Hematopoietic multipotent progenitor cell (in vitro differentiated cells): ENCODE results near the gene SLC22A16. TPM values are rescaled to one million over a fixed set of nuclear protein-coding genes. Genes with fewer than 3 reads are reported as not detected.
"Not testable (repeated sequence)": the region's sequence is repeated elsewhere in the genome, so short reads cannot be mapped to it uniquely, and the experiment has no call there.

ENCODE experiments used
- DNase-seq, 3 donors: peaks; one replicate each; pipeline ENCODE4 v3.0.0-alpha.2; 2011 to 2015; ENCODE audit warnings: low read depth in 2 of 3, low spot score in 2 of 3
- total RNA-seq: library from RNA; depleted of rRNA; stranded (reverse); fragments of >200 nt; gene quantifications from one replicate; pipeline ENCODE4 v1.2.3, GENCODE V29; 2012

Gene SLC22A16
- total RNA-seq, 1 donor: 25.6 TPM

- no peak for DNase-seq
These were observed 14.9 kb upstream of the SLC22A16 start for GRCh38 chr6:110491299-110491643.

GRCh38 chr6:110490110-110490509 lies 13.7 kb upstream of the SLC22A16 start:
- DNase-seq: no peak

- no peak for DNase-seq
These were observed 12.3 kb upstream of the SLC22A16 start for GRCh38 chr6:110488606-110489190.

GRCh38 chr6:110487968-110488381 lies 11.6 kb upstream of the SLC22A16 start:
- not testable (repeated sequence) for DNase-seq

GRCh38 chr6:110486756-110487155 lies 10.3 kb upstream of the SLC22A16 start:
- DNase-seq: no peak

GRCh38 chr6:110485491-110485890 lies 9.1 kb upstream of the SLC22A16 start:
- DNase-seq: no peak

GRCh38 chr6:110484321-110484720 lies 7.9 kb upstream of the SLC22A16 start:
- peak in 1 of 3 donors; percentile 14 for DNase-seq

GRCh38 chr6:110482774-110483400 lies 6.5 kb upstream of the SLC22A16 start:
- no peak for DNase-seq

- DNase-seq: no peak
These were observed 4.7 kb upstream of the SLC22A16 start for GRCh38 chr6:110481081-110481480.

- peak in 2 of 3 donors; percentile 82 to 94 for DNase-seq
These were observed 1.3 kb downstream of the SLC22A16 start for GRCh38 chr6:110475066-110475653.

- DNase-seq: peak in 1 of 3 donors; percentile 6
These were observed 1.9 kb downstream of the SLC22A16 start for GRCh38 chr6:110474500-110474899.

- no peak for DNase-seq
These were observed 3.7 kb downstream of the SLC22A16 start for GRCh38 chr6:110472739-110473138.

GRCh38 chr6:110471726-110472365 lies 4.6 kb downstream of the SLC22A16 start:
- DNase-seq: no peak

GRCh38 chr6:110468731-110469130 lies 7.7 kb downstream of the SLC22A16 start:
- DNase-seq: no peak

GRCh38 chr6:110467566-110468140 lies 8.8 kb downstream of the SLC22A16 start:
- DNase-seq: no peak

GRCh38 chr6:110462884-110463481 lies 13.4 kb downstream of the SLC22A16 start:
- DNase-seq: peak in 1 of 3 donors; percentile 64

GRCh38 chr6:110461376-110461775 lies 15.0 kb downstream of the SLC22A16 start:
- DNase-seq: no peak

- no peak for DNase-seq
These were observed 17.3 kb downstream of the SLC22A16 start for GRCh38 chr6:110459137-110459536.

- no peak for DNase-seq
These were observed 17.9 kb downstream of the SLC22A16 start for GRCh38 chr6:110458476-110458875.

GRCh38 chr6:110457567-110458175 lies 18.7 kb downstream of the SLC22A16 start:
- DNase-seq: not testable (repeated sequence)

- no peak for DNase-seq
These were observed 19.7 kb downstream of the SLC22A16 start for GRCh38 chr6:110456694-110457093.
